NT2/D1 (cell line): Measurements from ENCODE around the gene OOSP3.

ENCODE experiments used
- DNase-seq: peaks from one replicate; pipeline ENCODE4 v3.0.0-alpha.2; 2011; ENCODE audit warnings: low read depth, low spot score
- H3K27me3 ChIP-seq: 2 replicates; pipeline ENCODE4 v1.6.0; 2011; ENCODE audit warnings: mild to moderate bottlenecking; ENCODE audit not compliant: insufficient read length, insufficient read depth
- H3K36me3 ChIP-seq: 2 replicates; pipeline ENCODE4 v1.6.1; 2011; ENCODE audit warnings: mild to moderate bottlenecking, low read length, mixed read lengths; ENCODE audit not compliant: insufficient read depth, insufficient read length
- H3K4me1 ChIP-seq: 2 replicates; pipeline ENCODE4 v1.5.1; 2011; ENCODE audit not compliant: insufficient read depth, insufficient read length
- H3K4me3 ChIP-seq: 2 replicates; pipeline ENCODE4 v1.5.1; 2011; ENCODE audit warnings: low read depth; ENCODE audit not compliant: insufficient read length
- H3K9ac ChIP-seq: 2 replicates; pipeline ENCODE4 v1.6.0; 2011; ENCODE audit warnings: low read depth; ENCODE audit not compliant: insufficient read length
- H3K9me3 ChIP-seq: 2 replicates; pipeline ENCODE4 v1.5.1; 2011; ENCODE audit warnings: mild to moderate bottlenecking, low read length; ENCODE audit not compliant: insufficient read depth
- SUZ12 ChIP-seq: IDR thresholded peaks from 2 replicates; pipeline ENCODE4 v1.6.1; 2011; ENCODE audit not compliant: insufficient read length, insufficient read depth; ENCODE audit errors: extremely low read depth
- YY1 ChIP-seq: IDR thresholded peaks from 2 replicates; pipeline ENCODE4 v1.6.1; 2011; ENCODE audit not compliant: insufficient read length, insufficient read depth
- ZNF274 ChIP-seq: IDR thresholded peaks from 2 replicates; pipeline ENCODE4 v1.6.1; 2011; ENCODE audit warnings: mild to moderate bottlenecking, low read depth, low read length

OOSP3 gene

GRCh38 chr11:59878575-59878974 lies at the start of gene OOSP3:
OOSP3 (plus strand) TSS chr11:59878782; CDS start chr11:59878809, 27 bp downstream.
- no peaks in the 10 kb centered on the region for H3K36me3 ChIP-seq
- TF ChIP-seq ZNF274 (no peak), YY1 (no peak), SUZ12 (no peak)
- no peaks in the 10 kb centered on the region for H3K4me1 ChIP-seq

GRCh38 chr11:59829358-59829757 lies 49.2 kb upstream of the OOSP3 start:
- no peak overlapping the region for H3K4me3 ChIP-seq
- TF ChIP-seq SUZ12 (no peak), YY1 (no peak), ZNF274 (no peak)
- no peaks in the 10 kb centered on the region for H3K36me3 ChIP-seq

More at GRCh38 chr11:59878575-59878974, at the start of gene OOSP3:
- no peak for DNase-seq
- Histone ChIP-seq H3K27me3 (no peaks in the 10 kb centered on the region), H3K9ac (no peak within 1 kb of the TSS), H3K9me3 (no peaks in the 10 kb centered on the region), H3K4me3 (no peak within 1 kb of the TSS)

GRCh38 chr11:59833602-59834001 lies 45.0 kb upstream of the OOSP3 start:
- Histone ChIP-seq H3K9ac (no peak overlapping the region), H3K4me1 (no peaks in the 10 kb centered on the region), H3K27me3 (no peaks in the 10 kb centered on the region), H3K36me3 (no peaks in the 10 kb centered on the region), H3K9me3 (no peaks in the 10 kb centered on the region), H3K4me3 (no peak overlapping the region)
- DNase-seq, result no peak
- TF ChIP-seq ZNF274, result no peak
- TF ChIP-seq YY1, result no peak
- TF ChIP-seq SUZ12, result no peak

More at GRCh38 chr11:59829358-59829757, 49.2 kb upstream of the OOSP3 start:
- Histone ChIP-seq H3K9me3 (no peaks in the 10 kb centered on the region), H3K27me3 (no peaks in the 10 kb centered on the region), H3K4me1 (no peaks in the 10 kb centered on the region), H3K9ac (no peak overlapping the region)
- DNase-seq, result no peak

- Histone ChIP-seq H3K36me3 (no peaks in the 10 kb centered on the region), H3K9me3 (no peaks in the 10 kb centered on the region), H3K27me3 (no peaks in the 10 kb centered on the region), H3K9ac (no peak overlapping the region), H3K4me3 (no peak overlapping the region), H3K4me1 (no peaks in the 10 kb centered on the region)
- no peak for DNase-seq
- no peak for TF ChIP-seq YY1
Measured at GRCh38 chr11:59839615-59840014, 39.0 kb upstream of the OOSP3 start.

GRCh38 chr11:59841514-59841913 lies 37.1 kb upstream of the OOSP3 start:
- no peak overlapping the region for H3K9ac ChIP-seq
- H3K9me3 ChIP-seq, result no peaks in the 10 kb centered on the region
- no peaks in the 10 kb centered on the region for H3K4me1 ChIP-seq
- H3K4me3 ChIP-seq, result no peak overlapping the region
- TF ChIP-seq SUZ12, result no peak
- no peak for TF ChIP-seq ZNF274
- no peak for TF ChIP-seq YY1
- DNase-seq, result no peak
- H3K27me3 ChIP-seq, result no peaks in the 10 kb centered on the region
- H3K36me3 ChIP-seq, result no peaks in the 10 kb centered on the region

- Histone ChIP-seq H3K27me3 (no peaks in the 10 kb centered on the region), H3K9ac (no peak overlapping the region), H3K4me1 (peaks cover 2% of the 10 kb centered on the region), H3K9me3 (no peaks in the 10 kb centered on the region), H3K36me3 (no peaks in the 10 kb centered on the region), H3K4me3 (no peak overlapping the region)
- TF ChIP-seq ZNF274 (no peak), SUZ12 (no peak), YY1 (no peak)
- no peak for DNase-seq
Measured at GRCh38 chr11:59842316-59842715, 36.3 kb upstream of the OOSP3 start.

- no peak for DNase-seq
- Histone ChIP-seq H3K4me1 (peaks cover 2% of the 10 kb centered on the region), H3K9me3 (no peaks in the 10 kb centered on the region), H3K9ac (no peak within 1 kb of the TSS), H3K4me3 (no peak within 1 kb of the TSS), H3K36me3 (no peaks in the 10 kb centered on the region), H3K27me3 (no peaks in the 10 kb centered on the region)
- TF ChIP-seq SUZ12 (no peak), ZNF274 (no peak), YY1 (no peak)
Measured at GRCh38 chr11:59845399-59845798, 33.2 kb upstream of the OOSP3 start, which contains the start of gene CBLIF. CBLIF (minus strand) TSS chr11:59845499; CDS start chr11:59845453, 46 bp downstream.
